Trophoblast cell (in vitro differentiated cells and primary cell): Measurements from ENCODE around the gene HTT-AS.

Experiments
- DNase-seq, 2 donors: peaks; one replicate each; pipeline ENCODE4 v3.0.0-alpha.2; 2016
- H2AFZ ChIP-seq: 2 replicates; pipeline ENCODE4 v1.6.1; 2013; ENCODE audit warnings: low read length, moderate library complexity, mild to moderate bottlenecking; ENCODE audit not compliant: insufficient read depth, poor library complexity
- H2AK5ac ChIP-seq: 2 replicates; pipeline ENCODE4 v1.6.1; 2013; ENCODE audit warnings: mild to moderate bottlenecking, low read length
- H2BK120ac ChIP-seq: 2 replicates; pipeline ENCODE4 v1.6.1; 2013; ENCODE audit warnings: low read length, mild to moderate bottlenecking, moderate library complexity; ENCODE audit not compliant: insufficient read depth, poor library complexity
- H2BK12ac ChIP-seq: 2 replicates; pipeline ENCODE4 v1.6.1; 2013; ENCODE audit warnings: mild to moderate bottlenecking, low read length, moderate library complexity
- H2BK5ac ChIP-seq: 2 replicates; pipeline ENCODE4 v1.6.1; 2013; ENCODE audit warnings: low read length, low read depth, moderate library complexity, mild to moderate bottlenecking; ENCODE audit not compliant: poor library complexity
- H3K14ac ChIP-seq: 2 replicates; pipeline ENCODE4 v1.6.1; 2013; ENCODE audit warnings: mild to moderate bottlenecking, low read length
- H3K18ac ChIP-seq: 2 replicates; pipeline ENCODE4 v1.6.1; 2013; ENCODE audit warnings: mild to moderate bottlenecking, low read length
- H3K23ac ChIP-seq: 2 replicates; pipeline ENCODE4 v1.6.1; 2013; ENCODE audit warnings: low read length
- H3K27ac ChIP-seq: 2 replicates; pipeline ENCODE4 v1.5.1; 2013; ENCODE audit warnings: low read depth, mild to moderate bottlenecking, inconsistent platforms, low read length, moderate library complexity
- H3K27me3 ChIP-seq: 2 replicates; pipeline ENCODE4 v1.6.1; 2013; ENCODE audit warnings: inconsistent platforms, mild to moderate bottlenecking, low read length, moderate library complexity; ENCODE audit not compliant: insufficient read depth
- H3K36me3 ChIP-seq, 2 experiments: 1 replicate in 1 of 2; 2 replicates in 1 of 2; pipeline ENCODE4 v1.6.1; 2013; ENCODE audit warnings: low read length in 2 of 2, mild to moderate bottlenecking in 2 of 2, moderate library complexity in 1 of 2; ENCODE audit not compliant: insufficient read depth in 2 of 2, control insufficient read depth in 1 of 2
- H3K4ac ChIP-seq: 2 replicates; pipeline ENCODE4 v1.6.1; 2013; ENCODE audit warnings: low read depth, mild to moderate bottlenecking, low read length, moderate library complexity
- H3K4me1 ChIP-seq, 2 experiments: 1 replicate in 1 of 2; 2 replicates in 1 of 2; pipeline ENCODE4 v1.6.1; 2013; ENCODE audit warnings: low read length in 2 of 2, mild to moderate bottlenecking in 2 of 2, moderate library complexity in 1 of 2; ENCODE audit not compliant: insufficient read depth in 2 of 2, control insufficient read depth in 1 of 2
- H3K4me2 ChIP-seq: 2 replicates; pipeline ENCODE4 v1.6.1; 2013; ENCODE audit warnings: inconsistent platforms, mild to moderate bottlenecking, low read length, moderate library complexity
- H3K4me3 ChIP-seq: 2 replicates; pipeline ENCODE4 v1.5.1; 2013; ENCODE audit warnings: mild to moderate bottlenecking, low read depth, low read length, inconsistent platforms
- H3K79me1 ChIP-seq: one replicate; pipeline ENCODE4 v1.6.1; 2013; ENCODE audit warnings: low read length
- H3K79me2 ChIP-seq: 2 replicates; pipeline ENCODE4 v1.6.1; 2013; ENCODE audit warnings: low read length, mild to moderate bottlenecking; ENCODE audit not compliant: control insufficient read depth, insufficient read depth, poor library complexity
- H3K9ac ChIP-seq: 2 replicates; pipeline ENCODE4 v1.6.1; 2013; ENCODE audit warnings: mild to moderate bottlenecking, low read length
- H3K9me3 ChIP-seq: 2 replicates; pipeline ENCODE4 v1.6.1; 2013; ENCODE audit warnings: low read depth, mild to moderate bottlenecking, control low read depth, inconsistent platforms, low read length; ENCODE audit not compliant: insufficient read depth
- H4K12ac ChIP-seq: 2 replicates; pipeline ENCODE4 v1.6.1; 2013; ENCODE audit warnings: low read depth, mild to moderate bottlenecking, low read length, moderate library complexity
- H4K8ac ChIP-seq: 2 replicates; pipeline ENCODE4 v1.6.1; 2013; ENCODE audit warnings: low read depth, mild to moderate bottlenecking, low read length, moderate library complexity
- H4K91ac ChIP-seq: one replicate; pipeline ENCODE4 v1.6.1; 2013; ENCODE audit warnings: low read depth, mild to moderate bottlenecking, low read length, moderate library complexity
- WGBS: extraction: QIAGEN DNeasy Blood & Tissue Kit; methylation state at CpG from one replicate; pipeline ENCODE4 v1.1.7; 2013; ENCODE audit warnings: missing lambda C conversion rate; ENCODE audit not compliant: insufficient read length, insufficient coverage; ENCODE audit errors: extremely low coverage; 5-methylcytosine and 5-hydroxymethylcytosine counted together

The HTT-AS gene

GRCh38 chr4:3062471-3062870, 11.9 kb downstream of the HTT-AS start:
- Histone ChIP-seq H3K79me2 (no peaks in the 10 kb centered on the region), H2AK5ac (no peak overlapping the region), H2BK120ac (no peak overlapping the region), H3K4ac (no peak overlapping the region), H3K36me3 (no peaks in the 10 kb centered on the region), H3K9me3 (no peaks in the 10 kb centered on the region), H3K27ac (no peak overlapping the region), H2BK12ac (no peak overlapping the region), H3K79me1 (no peaks in the 10 kb centered on the region), H2AFZ (no peak overlapping the region), H4K8ac (no peak overlapping the region), H4K12ac (no peak overlapping the region), H3K4me2 (no peak overlapping the region), H3K14ac (no peak overlapping the region), H2BK5ac (no peak overlapping the region), H3K18ac (no peak overlapping the region), H3K23ac (no peak overlapping the region), H3K4me1 (no peaks in the 10 kb centered on the region), H3K27me3 (no peaks in the 10 kb centered on the region), H3K9ac (no peak overlapping the region), H3K4me3 (no peak overlapping the region), H4K91ac (no peak overlapping the region)
- DNase-seq, result no peak
- WGBS, result no CpG with 5 or more reads among the region's 12 CpGs

DNA sequence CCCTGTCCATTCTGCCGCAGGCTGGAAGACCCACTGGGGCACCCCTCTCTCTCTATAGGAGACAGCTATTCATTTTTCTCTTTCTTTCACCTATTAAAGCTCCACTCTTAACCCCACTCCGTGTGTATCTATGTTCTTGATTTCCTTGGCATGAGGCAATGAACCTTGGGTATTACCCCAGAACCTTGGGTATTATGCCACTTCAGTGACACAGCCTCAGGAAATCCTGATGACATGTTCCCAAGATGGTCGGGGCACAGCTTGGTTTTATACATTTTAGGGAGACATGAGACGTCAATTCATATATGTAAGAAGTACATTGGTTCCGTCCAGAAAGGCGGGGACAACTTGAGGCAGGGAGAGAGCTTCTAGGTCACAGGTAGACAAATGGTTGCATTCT, 13.4 kb downstream of the HTT-AS start:
- no peak overlapping the region for H3K4ac ChIP-seq
- no peak overlapping the region for H2AFZ ChIP-seq

GRCh38 chr4:3059943-3060342, 14.4 kb downstream of the HTT-AS start:
- H3K36me3 ChIP-seq, result no peaks in the 10 kb centered on the region
- H2AFZ ChIP-seq, result no peak overlapping the region
- no peak overlapping the region for H3K4me3 ChIP-seq
- no peak overlapping the region for H3K9ac ChIP-seq
- H3K79me2 ChIP-seq, result no peaks in the 10 kb centered on the region
- H3K18ac ChIP-seq, result no peak overlapping the region
- no peak overlapping the region for H3K4ac ChIP-seq
- peaks cover under 1% of the 10 kb centered on the region for H3K9me3 ChIP-seq
- H2BK12ac ChIP-seq, result no peak overlapping the region
- no CpG with 5 or more reads among the region's 6 CpGs for WGBS
- H4K8ac ChIP-seq, result no peak overlapping the region
- no peaks in the 10 kb centered on the region for H3K27me3 ChIP-seq
- no peak overlapping the region for H3K23ac ChIP-seq
- H4K12ac ChIP-seq, result no peak overlapping the region
- H2BK120ac ChIP-seq, result no peak overlapping the region
- no peaks in the 10 kb centered on the region for H3K79me1 ChIP-seq
- H2BK5ac ChIP-seq, result no peak overlapping the region
- no peak overlapping the region for H3K4me2 ChIP-seq
- DNase-seq, result no peak
- H4K91ac ChIP-seq, result no peak overlapping the region
- H2AK5ac ChIP-seq, result no peak overlapping the region
- no peak overlapping the region for H3K27ac ChIP-seq
- H3K14ac ChIP-seq, result no peak overlapping the region
- H3K4me1 ChIP-seq, result no peaks in the 10 kb centered on the region

More for the DNA sequence above, 13.4 kb downstream of the HTT-AS start:
- no peak overlapping the region for H3K4me2 ChIP-seq
- H3K4me1 ChIP-seq, result no peaks in the 10 kb centered on the region
- H4K8ac ChIP-seq, result no peak overlapping the region
- H3K9ac ChIP-seq, result no peak overlapping the region
- H3K14ac ChIP-seq, result no peak overlapping the region
- no peak overlapping the region for H3K23ac ChIP-seq
- no peak overlapping the region for H3K18ac ChIP-seq
- H4K12ac ChIP-seq, result no peak overlapping the region
- H3K79me1 ChIP-seq, result no peaks in the 10 kb centered on the region
- H3K79me2 ChIP-seq, result no peaks in the 10 kb centered on the region
- H2BK12ac ChIP-seq, result no peak overlapping the region
- DNase-seq, result no peak
- H3K36me3 ChIP-seq, result no peaks in the 10 kb centered on the region
- no peak overlapping the region for H4K91ac ChIP-seq
- no peak overlapping the region for H3K4me3 ChIP-seq
- no peak overlapping the region for H2BK5ac ChIP-seq
- H3K9me3 ChIP-seq, result no peaks in the 10 kb centered on the region
- H2AK5ac ChIP-seq, result no peak overlapping the region
- H3K27ac ChIP-seq, result no peak overlapping the region
- WGBS, result no CpG with 5 or more reads among the region's 6 CpGs
- H2BK120ac ChIP-seq, result no peak overlapping the region
- H3K27me3 ChIP-seq, result no peaks in the 10 kb centered on the region

- no peak overlapping the region for H3K23ac ChIP-seq
- DNase-seq, result no peak
- H2AK5ac ChIP-seq, result no peak overlapping the region
- no peaks in the 10 kb centered on the region for H3K36me3 ChIP-seq
- no peak overlapping the region for H3K4me2 ChIP-seq
- no peak overlapping the region for H2BK12ac ChIP-seq
- no peak overlapping the region for H3K9ac ChIP-seq
- H3K9me3 ChIP-seq, result peaks cover 6% of the 10 kb centered on the region
- no peak overlapping the region for H2BK5ac ChIP-seq
- WGBS, result no CpG with 5 or more reads among the region's 2 CpGs
- H4K8ac ChIP-seq, result no peak overlapping the region
- H3K18ac ChIP-seq, result no peak overlapping the region
- no peak overlapping the region for H3K27ac ChIP-seq
- H4K91ac ChIP-seq, result no peak overlapping the region
- H3K4me1 ChIP-seq, result no peaks in the 10 kb centered on the region
- H3K79me2 ChIP-seq, result no peaks in the 10 kb centered on the region
- H3K27me3 ChIP-seq, result no peaks in the 10 kb centered on the region
- no peak overlapping the region for H3K4ac ChIP-seq
- H4K12ac ChIP-seq, result no peak overlapping the region
- H2AFZ ChIP-seq, result no peak overlapping the region
- H2BK120ac ChIP-seq, result no peak overlapping the region
- no peak overlapping the region for H3K4me3 ChIP-seq
- H3K79me1 ChIP-seq, result no peaks in the 10 kb centered on the region
- no peak overlapping the region for H3K14ac ChIP-seq
Measured at GRCh38 chr4:3054169-3054759, 20.1 kb downstream of the HTT-AS start.
